Fibroblast of skin of right quadriceps (primary cell): ENCODE measurements around the gene TMEM100.

Experiments
- DNase-seq: peaks from one replicate; pipeline ENCODE4 v3.0.0-alpha.2; 2013

Gene TMEM100, protein sequence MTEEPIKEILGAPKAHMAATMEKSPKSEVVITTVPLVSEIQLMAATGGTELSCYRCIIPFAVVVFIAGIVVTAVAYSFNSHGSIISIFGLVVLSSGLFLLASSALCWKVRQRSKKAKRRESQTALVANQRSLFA

DNA sequence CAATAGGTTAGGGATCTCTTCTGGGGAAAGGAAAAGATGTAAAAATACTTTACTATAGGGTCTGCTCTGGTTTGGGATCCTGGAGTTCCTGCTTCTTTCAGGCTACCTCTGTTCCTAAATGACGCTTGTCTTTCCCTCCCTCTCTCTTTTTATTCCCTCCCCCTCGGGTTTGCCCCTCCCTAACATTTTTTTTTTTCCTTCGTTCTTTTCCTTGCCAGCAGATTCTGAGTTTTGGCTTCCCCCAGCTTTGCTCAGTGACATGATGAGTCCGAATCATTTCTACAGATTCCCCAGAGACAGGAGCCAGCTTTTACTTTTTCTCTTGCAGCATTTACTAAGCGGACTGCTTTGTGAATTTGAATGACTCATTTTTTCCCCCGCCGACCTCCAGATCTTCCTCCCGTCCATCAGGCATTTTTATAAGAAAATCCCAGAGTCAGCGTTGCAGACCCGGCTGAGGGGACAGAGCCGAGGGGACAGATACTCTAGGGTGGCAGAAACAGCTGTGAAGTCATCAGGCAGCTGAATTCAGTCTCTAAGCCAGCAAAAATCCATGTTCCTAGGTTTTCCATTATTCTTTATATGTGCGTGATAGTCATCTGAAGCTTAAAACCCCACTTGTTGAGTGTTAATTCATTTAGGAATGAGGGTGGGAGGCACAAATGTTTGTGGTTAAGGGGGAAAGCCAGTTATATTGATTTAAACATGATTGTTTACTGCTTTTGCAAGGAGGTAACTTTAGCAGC is at the start of gene TMEM100:
TMEM100 (minus strand) TSS at position 123 of the 746 bp plus-strand sequence. CDS start 1,794 bp downstream, outside the sequence.
- DNase-seq: peak; percentile 94

DNA sequence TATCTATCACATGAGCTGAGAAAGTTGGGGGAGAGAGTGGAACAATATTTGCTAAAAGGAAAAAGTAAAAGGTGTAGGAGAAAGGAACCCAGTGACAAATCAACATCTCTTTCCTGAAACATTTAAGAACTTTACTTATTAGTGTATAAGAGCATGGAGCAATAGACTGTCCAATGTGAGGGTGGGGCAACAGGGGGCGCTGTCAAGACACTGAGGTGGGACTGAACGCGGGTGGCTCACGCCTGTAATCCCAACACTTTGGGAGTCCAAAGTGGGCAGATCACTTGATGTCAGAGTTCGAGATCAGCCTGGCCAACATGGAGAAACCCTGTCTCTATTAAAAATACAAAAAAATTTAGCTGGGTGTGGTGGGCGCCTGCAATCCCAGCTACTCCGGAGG is 49.4 kb upstream of the TMEM100 start:
- no peak for DNase-seq

- peak; percentile 69 for DNase-seq
Measured at GRCh38 chr17:55770196-55770870, 47.7 kb upstream of the TMEM100 start.

DNA sequence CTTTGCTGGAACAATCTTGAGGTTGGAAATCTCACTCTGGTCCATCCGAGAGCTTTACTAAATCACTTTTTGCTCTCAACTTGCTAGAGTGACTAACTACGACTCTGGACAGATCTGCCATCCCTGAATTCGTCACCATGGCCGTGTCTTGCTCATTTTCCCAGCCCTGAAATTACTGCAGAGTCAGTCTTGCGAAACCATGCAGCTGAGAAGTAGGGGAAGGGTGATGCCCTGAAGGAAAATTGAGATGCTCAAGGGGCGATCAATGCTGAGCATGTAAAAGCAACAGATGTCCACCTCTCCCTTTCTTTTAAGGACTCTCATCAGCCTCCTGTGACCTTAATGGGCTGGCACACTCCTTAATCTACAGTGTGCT is 46.9 kb upstream of the TMEM100 start:
- DNase-seq: peak; percentile 83

DNA sequence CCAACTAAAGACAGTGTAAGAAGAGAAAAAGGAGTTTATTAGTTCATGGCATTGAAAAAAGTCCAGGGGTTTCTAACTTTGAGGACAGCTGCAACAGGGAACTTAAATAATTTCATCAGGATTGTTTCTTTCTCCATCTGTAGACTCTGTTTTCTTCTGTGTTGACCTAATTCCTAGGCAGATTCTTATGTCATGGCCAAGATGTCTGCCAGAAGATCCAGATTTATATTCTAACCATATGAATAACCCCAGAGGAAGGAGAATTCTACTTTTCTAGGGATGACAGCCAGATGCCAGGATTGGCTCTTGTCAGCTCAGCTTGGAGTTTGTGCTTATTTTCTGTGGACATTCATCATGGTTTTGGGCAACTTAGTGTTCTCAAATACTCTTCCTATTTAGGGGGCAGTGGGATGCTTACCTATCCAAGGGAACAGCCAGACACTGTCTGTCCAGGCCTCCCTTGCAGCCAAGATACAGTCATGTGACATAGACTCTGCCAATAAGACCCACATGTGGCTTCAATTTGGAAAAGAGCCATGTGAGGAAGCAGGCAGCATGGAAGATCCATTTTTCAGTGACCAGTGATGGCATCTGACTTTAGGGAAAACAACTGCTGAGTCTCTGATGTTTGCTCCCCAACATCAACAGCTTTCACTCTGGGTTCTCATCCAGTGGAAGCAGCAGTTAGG is 46.4 kb upstream of the TMEM100 start:
- peak; percentile 42 for DNase-seq

DNA sequence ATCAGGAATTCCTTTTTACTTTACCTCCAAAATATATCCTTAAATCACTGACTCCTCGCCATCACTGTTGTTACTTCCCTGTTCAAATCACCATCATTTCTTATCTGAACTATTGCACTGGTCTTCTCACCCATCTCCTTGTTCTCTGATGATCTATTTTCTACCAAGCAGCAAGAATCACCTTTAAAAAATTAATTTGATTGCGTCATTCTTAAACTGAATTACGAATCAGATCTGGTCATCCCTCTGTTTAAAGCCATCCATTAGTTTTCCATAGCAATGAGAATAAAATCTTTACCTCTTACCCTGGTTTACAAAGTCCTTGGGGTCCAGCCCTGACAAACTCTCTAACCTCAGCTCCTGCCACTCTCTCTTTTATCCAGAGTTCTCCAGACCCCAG is 42.8 kb upstream of the TMEM100 start:
- DNase-seq: no peak

DNA sequence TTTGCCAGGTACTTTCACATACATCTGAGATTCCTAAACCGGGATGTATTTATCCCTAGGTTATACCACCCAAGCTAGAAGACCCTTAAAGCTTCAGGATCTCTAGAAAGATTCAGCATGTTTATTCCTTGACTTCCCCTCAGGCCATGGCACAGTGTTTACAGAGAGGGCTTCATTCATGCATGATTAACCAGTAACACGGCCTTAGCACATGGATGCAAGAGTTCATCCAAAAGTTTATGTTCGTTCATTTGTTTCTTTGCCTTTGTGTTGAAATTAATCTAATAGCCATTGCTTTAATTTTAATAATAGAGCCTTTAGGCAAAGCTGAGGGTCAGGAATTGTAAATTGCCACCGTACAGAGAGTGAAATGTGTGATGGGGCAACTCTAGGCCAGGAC is 41.9 kb upstream of the TMEM100 start:
- no peak for DNase-seq

DNA sequence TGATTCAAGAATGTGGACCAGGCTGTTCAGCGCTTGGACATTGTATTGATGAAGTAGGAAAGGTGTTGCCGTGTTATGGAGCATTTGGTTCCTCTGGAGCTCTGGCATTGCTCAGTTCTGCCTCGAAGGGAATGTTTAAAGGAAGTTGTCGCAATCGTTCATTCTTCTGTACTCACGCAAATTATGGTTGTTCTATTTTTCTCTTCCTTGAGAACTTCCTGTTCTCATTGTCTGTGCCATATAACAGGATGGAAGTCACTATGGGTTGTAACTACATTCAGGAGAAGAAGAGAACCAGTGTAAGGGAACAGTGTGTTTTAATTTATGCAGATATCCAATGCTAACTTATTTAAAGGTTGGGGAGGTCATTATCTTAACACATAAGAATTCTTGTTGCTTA is 41.2 kb upstream of the TMEM100 start:
- no peak for DNase-seq

DNA sequence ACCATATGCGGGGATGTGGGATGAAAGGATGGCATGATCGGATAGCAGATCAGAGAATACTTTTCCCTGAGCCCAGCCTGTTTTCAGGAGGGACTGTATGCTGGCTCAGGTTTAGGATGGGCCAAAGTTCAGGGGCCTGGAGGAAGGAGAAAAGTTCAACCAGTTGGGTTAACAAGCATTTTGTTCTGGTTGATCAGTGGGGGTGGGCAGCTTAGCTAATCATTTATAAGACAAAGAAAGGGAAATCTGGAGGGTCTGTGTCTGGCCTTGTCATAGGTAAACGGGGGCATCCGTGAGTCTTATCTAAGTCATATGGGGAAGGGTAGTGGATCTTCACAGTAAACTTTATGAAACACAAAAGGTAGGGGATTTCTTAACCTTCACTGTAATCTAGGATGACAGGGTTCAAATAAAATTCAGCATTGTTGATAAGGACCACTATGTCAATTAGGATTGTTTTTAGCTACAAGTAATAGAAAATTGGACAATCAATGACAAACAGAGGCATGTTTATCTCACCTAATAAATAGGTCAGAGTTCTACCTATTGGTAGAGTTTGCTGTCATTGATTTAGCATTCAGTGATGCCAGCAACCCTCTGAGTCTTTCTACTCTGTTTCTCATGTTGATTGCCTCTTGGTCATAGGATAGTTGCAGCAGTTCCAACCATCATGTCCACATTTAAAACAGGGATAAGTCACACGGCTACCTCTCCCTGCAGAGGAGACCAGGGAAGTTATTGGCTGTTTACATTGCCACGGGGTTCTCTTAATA is 39.6 kb upstream of the TMEM100 start:
- no peak for DNase-seq

GRCh38 chr17:55760643-55761355 is 38.1 kb upstream of the TMEM100 start:
- peak; percentile 7 for DNase-seq

- no peak for DNase-seq
Measured at GRCh38 chr17:55758171-55758570, 35.5 kb upstream of the TMEM100 start.

DNA sequence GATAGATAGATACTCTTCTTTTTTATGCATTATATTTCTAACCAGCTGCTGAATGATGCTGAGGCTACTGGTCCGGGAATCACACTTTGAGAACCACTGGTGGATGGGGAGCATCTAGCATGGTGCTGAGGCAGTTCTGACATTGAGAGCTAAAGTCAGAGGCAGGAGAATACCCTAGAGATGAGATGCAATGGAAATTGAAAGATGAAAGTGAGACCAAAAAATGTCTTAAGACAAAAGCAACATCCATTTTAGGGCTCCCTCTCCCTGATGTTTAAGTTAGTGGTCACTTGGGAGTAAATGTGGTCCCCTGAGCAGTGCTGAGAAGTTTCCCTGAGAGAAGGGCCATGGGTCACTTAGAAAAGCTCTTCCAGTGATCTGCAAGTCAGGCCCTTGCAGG is 35.0 kb upstream of the TMEM100 start:
- DNase-seq: no peak

- no peak for DNase-seq
Measured at GRCh38 chr17:55756689-55757088, 34.0 kb upstream of the TMEM100 start.

GRCh38 chr17:55751720-55752250 is 29.1 kb upstream of the TMEM100 start:
- DNase-seq: no peak

GRCh38 chr17:55750750-55751657 is 28.3 kb upstream of the TMEM100 start, which contains the start of gene PCTP:
Gene PCTP (plus strand): TSS chr17:55751051. CDS start chr17:55751104, 53 bp downstream.
- DNase-seq: peak; percentile 86

DNA sequence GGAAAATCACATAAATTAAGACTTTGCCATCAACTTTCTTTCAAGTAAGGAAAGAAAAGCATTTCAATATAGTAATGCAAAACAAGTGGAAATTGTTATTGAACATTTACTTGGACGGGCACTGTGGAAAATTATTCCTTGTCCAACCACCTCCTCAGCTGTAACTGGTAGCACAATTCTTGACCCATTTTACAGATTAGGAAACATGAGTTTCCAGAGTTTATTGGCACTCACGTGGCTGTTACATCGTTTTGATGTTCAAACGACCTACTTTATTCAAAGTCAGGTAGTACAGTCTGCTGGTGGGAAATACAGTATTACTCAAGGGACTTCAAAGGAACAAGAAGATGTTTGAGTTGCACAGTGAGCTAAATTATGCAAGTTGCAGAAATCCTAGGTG is 27.3 kb upstream of the TMEM100 start:
- DNase-seq: no peak

- no peak for DNase-seq
Measured at GRCh38 chr17:55748841-55749240, 26.2 kb upstream of the TMEM100 start.

GRCh38 chr17:55747209-55747608 is 24.5 kb upstream of the TMEM100 start:
- DNase-seq: no peak

- DNase-seq: no peak
Measured at GRCh38 chr17:55746466-55746865, 23.8 kb upstream of the TMEM100 start.

DNA sequence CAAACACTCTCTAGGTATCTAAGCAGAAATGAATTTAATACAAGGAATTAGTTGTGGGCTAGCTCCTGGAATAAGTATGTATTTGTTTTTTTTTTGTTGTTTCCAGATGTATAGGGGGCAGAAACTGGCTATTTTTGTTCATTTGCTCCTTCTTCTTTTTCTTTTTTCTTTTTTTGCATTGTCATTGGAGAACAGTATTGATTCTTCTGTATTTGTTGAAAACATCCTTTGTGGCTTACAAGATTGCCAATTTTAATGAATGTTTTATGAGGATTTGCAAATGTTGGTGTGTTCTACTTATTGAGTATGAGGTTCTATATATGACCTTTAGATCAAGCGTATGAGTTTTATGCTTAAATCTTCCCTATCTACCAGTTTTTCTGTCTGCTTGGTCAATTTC is 22.6 kb upstream of the TMEM100 start:
- no peak for DNase-seq
